ENCODE data around the gene OLFML1. TPM values are rescaled to one million over a fixed set of nuclear protein-coding genes. Genes with fewer than 3 reads are reported as not detected.

Gene OLFML1
- total RNA-seq, 1 donor from 2014 or later: 0.33 TPM

DNA sequence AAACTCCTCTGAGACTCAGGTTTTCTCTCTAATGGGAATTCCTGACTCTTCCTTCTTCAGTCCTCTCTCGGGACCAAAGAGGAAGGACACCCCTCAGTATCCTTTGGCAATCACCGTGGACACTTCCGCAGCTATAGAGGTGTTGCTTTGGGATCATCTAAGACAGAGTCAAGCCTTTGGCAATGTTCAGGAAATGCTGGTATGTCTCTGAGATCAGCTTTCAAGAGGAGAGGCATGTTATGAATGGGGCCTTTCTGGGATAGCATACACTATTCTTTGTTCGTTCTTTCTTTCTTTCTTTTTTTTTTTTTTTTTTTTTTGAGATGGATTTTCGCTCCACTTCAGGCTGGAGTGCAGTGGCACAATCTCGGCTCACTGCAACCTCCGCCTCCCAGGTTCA lies 14.2 kb upstream of the OLFML1 start:
- Mint-ChIP-seq H3K4me3 (ENCODE audit: unreplicated experiment) (no peak overlapping the region), H3K9me3 (ENCODE audit: unreplicated experiment) (no peaks in the 10 kb centered on the region), H3K36me3 (ENCODE audit: low read depth, unreplicated experiment) (no peaks in the 10 kb centered on the region), H3K27me3 (ENCODE audit: unreplicated experiment) (no peaks in the 10 kb centered on the region), H3K4me1 (ENCODE audit: unreplicated experiment) (peaks cover 2% of the 10 kb centered on the region), H3K27ac (ENCODE audit: unreplicated experiment) (no peak overlapping the region)
- no peak for DNase-seq (ENCODE audit: low spot score)
- TF ChIP-seq CTCF (IDR thresholded peaks at IDR 0.05; ENCODE audit: unreplicated experiment): no peak

DNA sequence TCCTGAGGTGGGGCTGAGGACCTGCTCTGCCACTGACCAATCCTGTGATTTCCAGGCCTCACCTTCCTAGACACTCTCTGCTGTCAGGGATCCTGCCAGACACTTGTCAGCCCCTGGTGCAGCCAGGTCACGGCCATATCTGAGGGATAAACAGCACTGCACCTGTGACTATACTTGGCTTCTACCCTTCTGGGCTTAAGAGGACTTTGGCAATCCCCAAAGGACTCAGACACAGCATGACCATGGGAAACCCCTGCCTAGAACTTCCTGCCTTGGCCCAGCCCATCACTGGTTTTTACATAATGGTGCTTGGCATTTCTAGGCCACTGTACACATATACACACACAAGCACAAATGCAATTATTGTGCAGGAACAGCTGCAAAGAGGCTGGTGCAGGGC lies 11.6 kb upstream of the OLFML1 start:
- H3K4me3 Mint-ChIP-seq (ENCODE audit: unreplicated experiment): no peak overlapping the region
- no peak for TF ChIP-seq CTCF (IDR thresholded peaks at IDR 0.05; ENCODE audit: unreplicated experiment)
- peaks cover 2% of the 10 kb centered on the region for H3K4me1 Mint-ChIP-seq (ENCODE audit: unreplicated experiment)
- no peak for DNase-seq (ENCODE audit: low spot score)
- no peaks in the 10 kb centered on the region for H3K9me3 Mint-ChIP-seq (ENCODE audit: unreplicated experiment)
- no peaks in the 10 kb centered on the region for H3K36me3 Mint-ChIP-seq (ENCODE audit: low read depth, unreplicated experiment)
- H3K27ac Mint-ChIP-seq (ENCODE audit: unreplicated experiment): no peak overlapping the region
- H3K27me3 Mint-ChIP-seq (ENCODE audit: unreplicated experiment): no peaks in the 10 kb centered on the region

DNA sequence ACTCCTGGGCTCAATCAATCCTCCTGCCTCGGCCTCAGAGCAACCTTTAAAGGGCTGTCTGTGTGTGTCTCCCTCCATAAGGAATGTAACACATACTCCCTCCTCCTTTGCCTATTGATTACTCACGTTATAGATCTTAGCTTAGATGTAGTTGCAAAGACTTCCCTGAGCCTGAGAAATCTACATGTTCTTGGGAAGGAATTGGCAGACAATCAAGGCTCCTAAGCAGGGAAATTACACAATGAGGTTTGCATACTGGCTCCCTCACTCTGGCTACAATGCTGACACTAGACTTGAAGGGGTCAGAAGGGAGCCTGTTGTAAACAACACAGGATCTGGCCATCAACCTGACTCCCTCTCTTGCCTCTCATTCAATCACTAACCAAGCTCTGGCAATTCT lies 5.2 kb upstream of the OLFML1 start:
- Mint-ChIP-seq H3K4me1 (ENCODE audit: unreplicated experiment) (peaks cover 2% of the 10 kb centered on the region), H3K27me3 (ENCODE audit: unreplicated experiment) (no peaks in the 10 kb centered on the region), H3K36me3 (ENCODE audit: low read depth, unreplicated experiment) (no peaks in the 10 kb centered on the region), H3K9me3 (ENCODE audit: unreplicated experiment) (no peaks in the 10 kb centered on the region), H3K4me3 (ENCODE audit: unreplicated experiment) (no peak overlapping the region), H3K27ac (ENCODE audit: unreplicated experiment) (no peak overlapping the region)
- no peak for TF ChIP-seq CTCF (IDR thresholded peaks at IDR 0.05; ENCODE audit: unreplicated experiment)
- no peak for DNase-seq (ENCODE audit: low spot score)

GRCh38 chr11:7484131-7484530 lies 1.2 kb upstream of the OLFML1 start:
- no peak overlapping the region for H3K27ac Mint-ChIP-seq (ENCODE audit: unreplicated experiment)
- no peak for DNase-seq (ENCODE audit: low spot score)
- H3K9me3 Mint-ChIP-seq (ENCODE audit: unreplicated experiment): no peaks in the 10 kb centered on the region
- no peak for TF ChIP-seq CTCF (IDR thresholded peaks at IDR 0.05; ENCODE audit: unreplicated experiment)
- H3K4me3 Mint-ChIP-seq (ENCODE audit: unreplicated experiment): no peak overlapping the region
- no peaks in the 10 kb centered on the region for H3K36me3 Mint-ChIP-seq (ENCODE audit: low read depth, unreplicated experiment)
- H3K27me3 Mint-ChIP-seq (ENCODE audit: unreplicated experiment): no peaks in the 10 kb centered on the region
- peaks cover 4% of the 10 kb centered on the region for H3K4me1 Mint-ChIP-seq (ENCODE audit: unreplicated experiment)

GRCh38 chr11:7484645-7485044 lies 661 bp upstream of the OLFML1 start:
- Mint-ChIP-seq H3K4me3 (ENCODE audit: unreplicated experiment) (no peak overlapping the region), H3K9me3 (ENCODE audit: unreplicated experiment) (no peaks in the 10 kb centered on the region), H3K36me3 (ENCODE audit: low read depth, unreplicated experiment) (no peaks in the 10 kb centered on the region), H3K27me3 (ENCODE audit: unreplicated experiment) (no peaks in the 10 kb centered on the region), H3K27ac (ENCODE audit: unreplicated experiment) (no peak overlapping the region), H3K4me1 (ENCODE audit: unreplicated experiment) (peaks cover 4% of the 10 kb centered on the region)
- DNase-seq (ENCODE audit: low spot score): no peak
- no peak for TF ChIP-seq CTCF (IDR thresholded peaks at IDR 0.05; ENCODE audit: unreplicated experiment)

Data from endothelial cell (in vitro differentiated cells).